ENCODE data around the gene TMCO6. TPM values are rescaled to one million over a fixed set of nuclear protein-coding genes. Genes with fewer than 3 reads are reported as not detected.

The TMCO6 gene
- total and polyA plus RNA-seq, 2 of the 8 experiments (the other 6 are each of a cell fraction or from before 2014, with no cell fraction given), result 29.0 to 40.9 TPM

DNA sequence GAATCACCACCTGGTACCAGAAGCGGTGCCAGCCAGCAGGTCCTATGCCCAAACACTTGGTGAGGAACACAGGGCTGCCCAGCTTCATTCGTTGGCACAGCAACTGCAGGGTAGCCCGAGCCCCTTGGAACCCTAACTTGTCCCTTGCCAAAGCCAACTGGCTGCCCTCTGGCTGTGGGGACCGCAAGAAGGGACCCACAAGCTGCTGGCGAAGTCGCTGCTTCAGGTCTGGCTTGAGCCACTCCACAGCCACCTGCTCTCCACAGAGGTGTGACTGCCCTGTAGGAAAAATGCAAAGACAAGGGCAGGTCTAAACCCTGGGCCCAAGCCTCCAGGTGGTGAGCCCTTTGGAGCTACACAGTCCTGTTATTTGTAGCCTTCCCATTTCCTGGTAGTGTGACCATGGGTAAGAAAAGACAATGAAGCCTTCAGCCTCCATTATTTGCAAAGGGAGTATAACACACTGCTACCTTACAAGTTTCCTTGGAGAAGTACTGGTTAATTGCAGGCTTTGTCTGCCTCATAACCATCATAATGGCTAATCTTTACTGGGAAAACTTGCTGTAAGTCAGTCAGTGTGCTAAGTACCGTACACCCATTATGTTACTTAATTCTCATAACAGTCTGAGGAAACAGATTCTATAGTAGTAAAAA lies 32.3 kb downstream of the TMCO6 start:
- no peaks in the 10 kb centered on the region; a peak in 1 of 7 replicates for H3K4me1 ChIP-seq (replicated peaks in 1 of 4; ENCODE audit: control insufficient read depth in 3 of 4, insufficient read depth in 4 of 4, low read length in 3 of 4)
- 89% methylated on average over 3 of the region's 7 CpGs; no CpG with 5 or more reads in 1 of the 2 experiments for WGBS, 2 experiments (ENCODE audit: extremely low coverage in 1 of 2, insufficient coverage in 1 of 2, insufficient read length in 1 of 2, insufficient replicate concordance in 2 of 2, low coverage in 1 of 2, low lambda C conversion rate in 2 of 2, missing lambda C conversion rate in 1 of 2)
- no peak overlapping the region for H2AFZ ChIP-seq (ENCODE audit: low read length)
- H3K27me3 ChIP-seq (replicated peaks in 1 of 4; ENCODE audit: control insufficient read depth in 3 of 4, extremely low read depth in 1 of 4, insufficient read depth in 3 of 4, low read length in 3 of 4), result no peaks in the 10 kb centered on the region
- H2BK20ac ChIP-seq (ENCODE audit: low read length), result no peak overlapping the region
- no peak overlapping the region for H3K4ac ChIP-seq (replicated peaks; ENCODE audit: insufficient read length, low read depth, low read length)
- H3K9me3 ChIP-seq (ENCODE audit: insufficient read depth in 2 of 2, low read depth in 1 of 2, low read length in 1 of 2), result no peaks in the 10 kb centered on the region
- no peak overlapping the region for H3K4me3 ChIP-seq (ENCODE audit: extremely low read depth in 1 of 4, insufficient read depth in 2 of 4, low read depth in 3 of 4, low read length in 4 of 4)
- peaks cover 0 to 6% of the 10 kb centered on the region in 2 experiments; a peak in 1 of 4 replicates for H3K79me2 ChIP-seq (ENCODE audit: control insufficient read depth in 1 of 2, insufficient read depth in 2 of 2, low read length in 2 of 2)
- H4K91ac ChIP-seq (replicated peaks; ENCODE audit: insufficient read length, low read length), result no peak overlapping the region
- H2BK120ac ChIP-seq (replicated peaks; ENCODE audit: low read depth, low read length), result no peak overlapping the region
- CTCF ChIA-PET (ENCODE audit: partially characterized antibody), result interaction anchor here (1.1 to 1.2 kb wide), 3 partner anchors 9 to 946 kb away, joined by 3 to 4 read pairs (median 4); no protein-coding TSS in a partner anchor
- H3K79me1 ChIP-seq (ENCODE audit: low read depth, low read length), result peaks cover 3% of the 10 kb centered on the region; the same call in 1 of the 2 replicates
- no peak overlapping the region for H3K56ac ChIP-seq (replicated peaks; ENCODE audit: insufficient read length, low read depth, low read length)
- no peak overlapping the region for H3K27ac ChIP-seq (ENCODE audit: low read depth, low read length)
- no peaks in the 10 kb centered on the region for H3K23me2 ChIP-seq (ENCODE audit: low read depth, low read length)
- no peak for DNase-seq (ENCODE audit: low read depth in 1 of 2, low spot score in 2 of 2)
- H4K5ac ChIP-seq (ENCODE audit: insufficient read length, low read depth, low read length), result no peak overlapping the region
- H3K18ac ChIP-seq (ENCODE audit: extremely low read depth, low read length), result no peak overlapping the region
- no peak overlapping the region for H3K4me2 ChIP-seq (ENCODE audit: insufficient read depth in 1 of 2, low read depth in 2 of 2, low read length in 2 of 2)
- no peak overlapping the region for H3K23ac ChIP-seq (ENCODE audit: insufficient read length)
- H4K8ac ChIP-seq (ENCODE audit: extremely low read depth, insufficient read depth, low read length), result no peak overlapping the region
- H3K14ac ChIP-seq (ENCODE audit: insufficient read length), result no peak overlapping the region
- no peak overlapping the region for H3K9ac ChIP-seq (replicated peaks in 1 of 4; ENCODE audit: extremely low read depth in 1 of 4, low read depth in 3 of 4, low read length in 3 of 4)
- H2AK5ac ChIP-seq (ENCODE audit: low read depth, low read length), result no peak overlapping the region
- no peak for FAIRE-seq
- peaks cover 12 to 58% (median 41%) of the 10 kb centered on the region in 4 experiments for H3K36me3 ChIP-seq (ENCODE audit: control insufficient read depth in 2 of 4, insufficient read depth in 4 of 4, low read length in 3 of 4)
- no peak overlapping the region for H2BK15ac ChIP-seq (ENCODE audit: low read length)
- POLR2A ChIA-PET (ENCODE audit: partially characterized antibody), result interaction anchor here (1.1 to 3.9 kb wide), 10 partner anchors 7 to 369 kb away, joined by 3 to 26 read pairs (median 5); partner anchors contain the start of genes HARS1, HARS2, IK and NDUFA2
- H2BK12ac ChIP-seq (ENCODE audit: low read depth, low read length), result no peak overlapping the region
- H2BK5ac ChIP-seq (ENCODE audit: low read depth, low read length), result no peak overlapping the region
- H4K20me1 ChIP-seq (replicated peaks in 1 of 2; ENCODE audit: control insufficient read depth in 1 of 2, insufficient read depth in 2 of 2, low read length in 2 of 2), result peaks cover 0 to 4% of the 10 kb centered on the region in 2 experiments
- TF ChIP-seq, protein P1, sequence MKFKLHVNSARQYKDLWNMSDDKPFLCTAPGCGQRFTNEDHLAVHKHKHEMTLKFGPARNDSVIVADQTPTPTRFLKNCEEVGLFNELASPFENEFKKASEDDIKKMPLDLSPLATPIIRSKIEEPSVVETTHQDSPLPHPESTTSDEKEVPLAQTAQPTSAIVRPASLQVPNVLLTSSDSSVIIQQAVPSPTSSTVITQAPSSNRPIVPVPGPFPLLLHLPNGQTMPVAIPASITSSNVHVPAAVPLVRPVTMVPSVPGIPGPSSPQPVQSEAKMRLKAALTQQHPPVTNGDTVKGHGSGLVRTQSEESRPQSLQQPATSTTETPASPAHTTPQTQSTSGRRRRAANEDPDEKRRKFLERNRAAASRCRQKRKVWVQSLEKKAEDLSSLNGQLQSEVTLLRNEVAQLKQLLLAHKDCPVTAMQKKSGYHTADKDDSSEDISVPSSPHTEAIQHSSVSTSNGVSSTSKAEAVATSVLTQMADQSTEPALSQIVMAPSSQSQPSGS (IDR thresholded peaks at IDR 0.05; ENCODE audit: low read length), result no peak
- TF ChIP-seq PHF8 (conservative IDR thresholded peaks at IDR 0.05; ENCODE audit: low read depth, low read length) (no peak), TCF12 (IDR thresholded peaks at IDR 0.05; ENCODE audit: low read depth, low read length) (no peak), SUZ12 (IDR thresholded peaks at IDR 0.05; ENCODE audit: low read length) (no peak), NANOG (IDR thresholded peaks at IDR 0.05; ENCODE audit: insufficient read depth, low read depth, low read length, poor library complexity, severe bottlenecking) (no peak), RBBP5 (IDR thresholded peaks at IDR 0.05; ENCODE audit: borderline replicate concordance, low read depth, low read length) (no peak), RAD21 (IDR thresholded peaks at IDR 0.05 in 1 of 2, conservative IDR thresholded peaks at IDR 0.05 in 1 of 2; ENCODE audit: low read depth in 2 of 2, low read length in 2 of 2) (no peak), BACH1 (IDR thresholded peaks at IDR 0.05; ENCODE audit: low read length) (no peak), SAP30 (IDR thresholded peaks at IDR 0.05; ENCODE audit: insufficient read depth, insufficient replicate concordance, low read length) (no peak)

All from H1 (cell line).